PFSK-1 (cell line): ENCODE results near the gene LPAR1.
A peak's percentile ranks its signal among the peaks of the same experiment; 100 is the strongest.

Experiments used
- FOXP2 ChIP-seq: optimal IDR thresholded peaks from 2 replicates; pipeline ENCODE3; 2011; ENCODE audit warnings: borderline replicate concordance, control low read depth, inconsistent platforms; ENCODE audit not compliant: insufficient read depth; ENCODE audit errors: extremely low read length, extremely low read depth
- POLR2AphosphoS5 ChIP-seq: IDR thresholded peaks from 2 replicates; pipeline ENCODE4 v1.6.1; 2012; ENCODE audit warnings: low read depth, mild to moderate bottlenecking, control low read depth, low read length, moderate library complexity
- SIN3A ChIP-seq: IDR thresholded peaks from 2 replicates; pipeline ENCODE4 v1.6.1; 2012; ENCODE audit warnings: mild to moderate bottlenecking, low read length, moderate library complexity, borderline replicate concordance; ENCODE audit not compliant: insufficient read depth
- TAF1 ChIP-seq: IDR thresholded peaks from 2 replicates; pipeline ENCODE4 v1.6.1; 2012; ENCODE audit warnings: low read length, control low read depth, borderline replicate concordance; ENCODE audit not compliant: insufficient read depth
- TF ChIP-seq, protein P1 (sequence below), 2 experiments: IDR thresholded peaks; 2 replicates each; pipeline versions ENCODE4 v1.6.1 to v1.8.0; 2011 to 2012; ENCODE audit warnings: low read depth in 2 of 2, low read length in 2 of 2, control low read depth in 1 of 2, inconsistent platforms in 1 of 2, mild to moderate bottlenecking in 1 of 2, moderate library complexity in 1 of 2; ENCODE audit not compliant: insufficient read depth in 1 of 2

The LPAR1 gene

DNA sequence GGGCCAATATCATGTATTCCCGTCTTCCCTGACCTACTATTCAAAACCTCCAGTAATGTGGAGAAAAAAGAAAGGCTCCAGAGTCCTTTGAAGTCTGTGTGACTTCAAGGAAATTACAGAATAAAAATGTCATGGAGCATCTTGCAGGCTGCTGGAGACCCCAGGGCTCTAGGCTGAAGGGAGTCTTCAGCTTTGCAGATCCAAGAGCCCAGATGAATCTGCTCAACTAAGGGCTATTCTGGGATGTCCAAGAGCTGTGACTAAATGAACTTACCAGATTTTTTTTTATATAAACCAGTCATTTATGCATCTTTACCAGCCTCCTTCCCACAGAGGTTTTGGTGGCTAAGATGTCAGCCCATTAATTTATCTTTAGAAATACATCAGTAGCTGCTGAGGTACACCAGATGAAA lies 202.4 kb downstream of the LPAR1 start:
- TF ChIP-seq, protein P1, sequence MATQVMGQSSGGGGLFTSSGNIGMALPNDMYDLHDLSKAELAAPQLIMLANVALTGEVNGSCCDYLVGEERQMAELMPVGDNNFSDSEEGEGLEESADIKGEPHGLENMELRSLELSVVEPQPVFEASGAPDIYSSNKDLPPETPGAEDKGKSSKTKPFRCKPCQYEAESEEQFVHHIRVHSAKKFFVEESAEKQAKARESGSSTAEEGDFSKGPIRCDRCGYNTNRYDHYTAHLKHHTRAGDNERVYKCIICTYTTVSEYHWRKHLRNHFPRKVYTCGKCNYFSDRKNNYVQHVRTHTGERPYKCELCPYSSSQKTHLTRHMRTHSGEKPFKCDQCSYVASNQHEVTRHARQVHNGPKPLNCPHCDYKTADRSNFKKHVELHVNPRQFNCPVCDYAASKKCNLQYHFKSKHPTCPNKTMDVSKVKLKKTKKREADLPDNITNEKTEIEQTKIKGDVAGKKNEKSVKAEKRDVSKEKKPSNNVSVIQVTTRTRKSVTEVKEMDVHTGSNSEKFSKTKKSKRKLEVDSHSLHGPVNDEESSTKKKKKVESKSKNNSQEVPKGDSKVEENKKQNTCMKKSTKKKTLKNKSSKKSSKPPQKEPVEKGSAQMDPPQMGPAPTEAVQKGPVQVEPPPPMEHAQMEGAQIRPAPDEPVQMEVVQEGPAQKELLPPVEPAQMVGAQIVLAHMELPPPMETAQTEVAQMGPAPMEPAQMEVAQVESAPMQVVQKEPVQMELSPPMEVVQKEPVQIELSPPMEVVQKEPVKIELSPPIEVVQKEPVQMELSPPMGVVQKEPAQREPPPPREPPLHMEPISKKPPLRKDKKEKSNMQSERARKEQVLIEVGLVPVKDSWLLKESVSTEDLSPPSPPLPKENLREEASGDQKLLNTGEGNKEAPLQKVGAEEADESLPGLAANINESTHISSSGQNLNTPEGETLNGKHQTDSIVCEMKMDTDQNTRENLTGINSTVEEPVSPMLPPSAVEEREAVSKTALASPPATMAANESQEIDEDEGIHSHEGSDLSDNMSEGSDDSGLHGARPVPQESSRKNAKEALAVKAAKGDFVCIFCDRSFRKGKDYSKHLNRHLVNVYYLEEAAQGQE (IDR thresholded peaks at IDR 0.05; ENCODE audit: insufficient read depth in 1 of 2, low read depth in 2 of 2, low read length in 2 of 2): no peak
- no peak for TF ChIP-seq FOXP2

- TF ChIP-seq, protein P1 (IDR thresholded peaks at IDR 0.05; ENCODE audit: insufficient read depth in 1 of 2, low read depth in 2 of 2, low read length in 2 of 2): no peak
- TF ChIP-seq SIN3A (no peak), TAF1 (no peak), POLR2AphosphoS5 (no peak), FOXP2 (no peak)
Observed at GRCh38 chr9:110835404-110835803, 202.9 kb downstream of the LPAR1 start.

GRCh38 chr9:110832926-110833325 lies 205.3 kb downstream of the LPAR1 start:
- TF ChIP-seq, protein P1 (IDR thresholded peaks at IDR 0.05; ENCODE audit: insufficient read depth in 1 of 2, low read depth in 2 of 2, low read length in 2 of 2): no peak
- TF ChIP-seq FOXP2: no peak
- no peak for TF ChIP-seq SIN3A
- TF ChIP-seq TAF1: no peak
- TF ChIP-seq POLR2AphosphoS5: no peak

GRCh38 chr9:110830495-110830894 lies 207.8 kb downstream of the LPAR1 start:
- TF ChIP-seq, protein P1 (IDR thresholded peaks at IDR 0.05; ENCODE audit: insufficient read depth in 1 of 2, low read depth in 2 of 2, low read length in 2 of 2): no peak
- TF ChIP-seq FOXP2 (no peak), POLR2AphosphoS5 (no peak), TAF1 (no peak), SIN3A (no peak)

DNA sequence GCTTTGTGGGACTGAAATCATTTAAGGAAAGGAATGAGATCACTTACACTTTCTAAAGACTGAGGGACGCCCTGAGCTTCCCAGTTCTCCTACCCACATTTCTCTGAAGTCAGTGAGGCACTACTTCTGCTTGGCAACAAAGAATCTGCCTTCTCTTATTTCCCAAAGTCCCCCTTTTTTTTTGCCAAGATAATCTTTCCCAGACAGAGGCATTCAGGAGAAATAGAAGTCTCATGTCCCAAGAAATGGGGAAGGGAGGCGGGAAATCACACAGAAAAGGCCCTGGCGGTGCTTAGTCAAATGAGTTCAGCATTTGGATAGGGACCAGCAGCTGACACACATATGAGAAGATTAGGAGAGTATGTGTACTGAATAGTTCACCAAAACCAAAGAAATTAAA lies 210.0 kb downstream of the LPAR1 start:
- TF ChIP-seq, protein P1 (IDR thresholded peaks at IDR 0.05; ENCODE audit: insufficient read depth in 1 of 2, low read depth in 2 of 2, low read length in 2 of 2): peak; percentile 14 to 79; a peak in 2 of 4 replicates
- TF ChIP-seq POLR2AphosphoS5 (no peak), TAF1 (no peak), SIN3A (no peak), FOXP2 (no peak)
